ENCODE results near the gene PDP2.

The PDP2 gene

DNA sequence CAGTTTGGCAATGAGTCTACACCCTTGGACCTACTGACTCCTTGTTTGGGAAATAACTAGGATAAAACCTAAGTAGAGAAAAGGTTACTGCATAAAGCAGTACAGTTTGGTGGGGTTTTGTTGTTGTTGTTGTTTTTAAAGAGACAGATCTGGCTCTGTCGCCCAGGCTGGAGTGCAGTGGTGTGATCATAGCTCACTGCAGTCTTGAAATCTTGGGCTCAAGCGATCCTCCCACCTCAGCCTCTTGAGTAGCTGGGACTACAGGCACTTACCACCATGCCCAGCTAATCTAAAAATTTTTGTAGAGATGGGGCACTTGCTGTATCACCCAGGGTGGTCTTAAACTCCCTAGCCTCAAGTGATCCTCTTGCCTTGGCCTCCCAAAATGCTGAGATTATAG is 1.2 kb downstream of the PDP2 start:
- no peak overlapping the region for H3K27ac ChIP-seq (ENCODE audit: low read depth, low read length, poor library complexity, severe bottlenecking)
- H3K4me2 ChIP-seq (ENCODE audit: low read length) = peak overlapping the region; percentile 77
- H3K27me3 ChIP-seq (ENCODE audit: insufficient read depth, low read length) = no peaks in the 10 kb centered on the region
- peaks cover 24% of the 10 kb centered on the region for H3K36me3 ChIP-seq (ENCODE audit: insufficient read depth, low read length)
- peak overlapping the region; percentile 70 for H3K4me3 ChIP-seq (ENCODE audit: low read depth, low read length, poor library complexity, severe bottlenecking)
- no peaks in the 10 kb centered on the region for H3K79me2 ChIP-seq (ENCODE audit: insufficient read depth, low read length)
- no peaks in the 10 kb centered on the region for H4K20me1 ChIP-seq (ENCODE audit: insufficient read depth, low read length)
- H3K9me3 ChIP-seq (ENCODE audit: low read length) = no peaks in the 10 kb centered on the region
- peak overlapping the region; percentile 15 for H3K9ac ChIP-seq (ENCODE audit: low read length)
- TF ChIP-seq EZH2 (IDR thresholded peaks at IDR 0.05; ENCODE audit: borderline replicate concordance, low read length) = no peak
- TF ChIP-seq, protein P1, sequence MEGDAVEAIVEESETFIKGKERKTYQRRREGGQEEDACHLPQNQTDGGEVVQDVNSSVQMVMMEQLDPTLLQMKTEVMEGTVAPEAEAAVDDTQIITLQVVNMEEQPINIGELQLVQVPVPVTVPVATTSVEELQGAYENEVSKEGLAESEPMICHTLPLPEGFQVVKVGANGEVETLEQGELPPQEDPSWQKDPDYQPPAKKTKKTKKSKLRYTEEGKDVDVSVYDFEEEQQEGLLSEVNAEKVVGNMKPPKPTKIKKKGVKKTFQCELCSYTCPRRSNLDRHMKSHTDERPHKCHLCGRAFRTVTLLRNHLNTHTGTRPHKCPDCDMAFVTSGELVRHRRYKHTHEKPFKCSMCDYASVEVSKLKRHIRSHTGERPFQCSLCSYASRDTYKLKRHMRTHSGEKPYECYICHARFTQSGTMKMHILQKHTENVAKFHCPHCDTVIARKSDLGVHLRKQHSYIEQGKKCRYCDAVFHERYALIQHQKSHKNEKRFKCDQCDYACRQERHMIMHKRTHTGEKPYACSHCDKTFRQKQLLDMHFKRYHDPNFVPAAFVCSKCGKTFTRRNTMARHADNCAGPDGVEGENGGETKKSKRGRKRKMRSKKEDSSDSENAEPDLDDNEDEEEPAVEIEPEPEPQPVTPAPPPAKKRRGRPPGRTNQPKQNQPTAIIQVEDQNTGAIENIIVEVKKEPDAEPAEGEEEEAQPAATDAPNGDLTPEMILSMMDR (IDR thresholded peaks at IDR 0.05; ENCODE audit: low read length) = no peak
- H3F3A ChIP-seq (ENCODE audit: insufficient read depth, low read length) = no peaks in the 10 kb centered on the region
- H2AFZ ChIP-seq (ENCODE audit: low read length) = no peak overlapping the region
- H3K9me2 ChIP-seq (ENCODE audit: low read depth, low read length) = no peaks in the 10 kb centered on the region
- peaks cover 27% of the 10 kb centered on the region for H3K4me1 ChIP-seq (ENCODE audit: insufficient read depth, low read length, severe bottlenecking)

DNA sequence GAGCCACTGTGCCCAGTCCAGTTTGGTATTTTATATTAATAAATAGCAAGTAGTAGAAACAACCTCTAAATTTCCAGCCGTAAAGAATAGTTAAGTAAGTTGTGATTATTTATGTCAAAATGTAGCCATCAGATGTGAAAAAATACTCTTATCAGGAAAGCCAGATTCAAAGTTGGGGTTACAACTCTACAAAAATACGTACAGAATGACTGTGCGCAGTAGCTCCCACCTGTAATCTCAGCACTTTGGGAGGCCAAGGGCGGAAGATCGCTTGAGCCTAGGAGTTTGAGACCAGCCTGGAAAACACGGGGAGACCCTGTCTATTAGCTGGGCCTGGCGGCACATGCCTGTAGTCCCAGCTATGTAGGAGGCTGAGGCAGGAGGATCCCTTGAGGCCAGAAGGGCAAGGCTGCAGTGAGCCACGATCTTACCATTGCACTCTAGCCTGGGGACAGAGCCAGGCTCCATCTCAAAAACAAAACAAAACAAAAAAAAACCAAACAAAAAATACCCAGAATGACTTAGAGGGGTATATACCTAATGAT is 1.7 kb downstream of the PDP2 start:
- no peak overlapping the region for H3K27ac ChIP-seq (ENCODE audit: low read depth, low read length, poor library complexity, severe bottlenecking)
- peaks cover 29% of the 10 kb centered on the region for H3K36me3 ChIP-seq (ENCODE audit: insufficient read depth, low read length)
- TF ChIP-seq, protein P1 (IDR thresholded peaks at IDR 0.05; ENCODE audit: low read length) = no peak
- no peak for TF ChIP-seq EZH2 (IDR thresholded peaks at IDR 0.05; ENCODE audit: borderline replicate concordance, low read length)
- H3K4me2 ChIP-seq (ENCODE audit: low read length) = peak overlapping the region; percentile 77; the same call in 1 of the 2 replicates
- peaks cover 27% of the 10 kb centered on the region for H3K4me1 ChIP-seq (ENCODE audit: insufficient read depth, low read length, severe bottlenecking)
- peak overlapping the region; percentile 70 for H3K4me3 ChIP-seq (ENCODE audit: low read depth, low read length, poor library complexity, severe bottlenecking)
- no peaks in the 10 kb centered on the region for H3F3A ChIP-seq (ENCODE audit: insufficient read depth, low read length)
- no peaks in the 10 kb centered on the region for H3K9me3 ChIP-seq (ENCODE audit: low read length)
- no peaks in the 10 kb centered on the region for H4K20me1 ChIP-seq (ENCODE audit: insufficient read depth, low read length)
- no peaks in the 10 kb centered on the region for H3K79me2 ChIP-seq (ENCODE audit: insufficient read depth, low read length)
- no peak overlapping the region for H3K9ac ChIP-seq (ENCODE audit: low read length)
- no peaks in the 10 kb centered on the region for H3K9me2 ChIP-seq (ENCODE audit: low read depth, low read length)
- H3K27me3 ChIP-seq (ENCODE audit: insufficient read depth, low read length) = no peaks in the 10 kb centered on the region
- H2AFZ ChIP-seq (ENCODE audit: low read length) = no peak overlapping the region

DNA sequence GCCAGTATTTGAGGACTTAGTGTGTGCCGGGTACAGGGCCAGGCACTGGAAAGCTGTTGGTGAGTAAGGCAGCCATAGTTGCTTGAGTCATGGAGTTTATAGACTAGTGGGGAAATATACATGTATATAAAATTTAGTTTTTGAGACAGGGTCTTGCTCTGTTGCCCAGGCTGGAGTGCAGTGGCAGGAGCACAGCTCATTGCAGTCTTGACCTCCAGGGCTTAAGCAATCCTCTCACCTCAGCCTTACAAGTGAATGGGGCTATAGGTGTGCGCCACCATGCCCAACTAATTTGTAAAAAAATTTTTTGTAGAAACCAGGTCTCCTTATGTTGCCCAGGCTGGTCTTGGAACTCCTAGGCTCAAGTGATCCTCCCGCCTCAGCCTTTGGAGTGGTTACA is 2.4 kb downstream of the PDP2 start:
- H3K4me3 ChIP-seq (ENCODE audit: low read depth, low read length, poor library complexity, severe bottlenecking) = no peak overlapping the region
- no peak overlapping the region for H2AFZ ChIP-seq (ENCODE audit: low read length)
- no peaks in the 10 kb centered on the region for H3K9me2 ChIP-seq (ENCODE audit: low read depth, low read length)
- H3K27ac ChIP-seq (ENCODE audit: low read depth, low read length, poor library complexity, severe bottlenecking) = no peak overlapping the region
- H4K20me1 ChIP-seq (ENCODE audit: insufficient read depth, low read length) = no peaks in the 10 kb centered on the region
- peaks cover 33% of the 10 kb centered on the region for H3K36me3 ChIP-seq (ENCODE audit: insufficient read depth, low read length)
- no peaks in the 10 kb centered on the region for H3K27me3 ChIP-seq (ENCODE audit: insufficient read depth, low read length)
- H3K9me3 ChIP-seq (ENCODE audit: low read length) = no peaks in the 10 kb centered on the region
- no peak overlapping the region for H3K4me2 ChIP-seq (ENCODE audit: low read length)
- no peaks in the 10 kb centered on the region for H3K79me2 ChIP-seq (ENCODE audit: insufficient read depth, low read length)
- H3K4me1 ChIP-seq (ENCODE audit: insufficient read depth, low read length, severe bottlenecking) = peaks cover 27% of the 10 kb centered on the region
- TF ChIP-seq, protein P1 (IDR thresholded peaks at IDR 0.05; ENCODE audit: low read length) = no peak
- no peak for TF ChIP-seq EZH2 (IDR thresholded peaks at IDR 0.05; ENCODE audit: borderline replicate concordance, low read length)
- no peaks in the 10 kb centered on the region for H3F3A ChIP-seq (ENCODE audit: insufficient read depth, low read length)
- no peak overlapping the region for H3K9ac ChIP-seq (ENCODE audit: low read length)

All from OCI-LY1 (cell line).